HEK293 (cell line): ENCODE data around the gene GJC1.

Experiments
- AEBP2 ChIP-seq: fragments of 450-650 bp; formaldehyde crosslinking; IDR thresholded peaks from 2 replicates; pipeline ENCODE4 v1.5.1; 2016; ENCODE audit warnings: missing biosample characterization, missing genetic modification characterization, borderline replicate concordance
- CTCF ChIP-seq: fragments of 450-650 bp; formaldehyde crosslinking; IDR thresholded peaks from 2 replicates; pipeline ENCODE4 v1.5.1; 2016; ENCODE audit warnings: missing biosample characterization, missing genetic modification characterization
- GLIS1 ChIP-seq: fragments of 450-650 bp; formaldehyde crosslinking; IDR thresholded peaks from 2 replicates; pipeline ENCODE4 v1.5.1; 2016; ENCODE audit warnings: missing biosample characterization, missing genetic modification characterization
- MEIS1 ChIP-seq: sonication (generic); formaldehyde crosslinking; IDR thresholded peaks from 2 replicates; pipeline ENCODE4 v1.8.1; 2022; ENCODE audit warnings: missing genetic modification reagents, mild to moderate bottlenecking, borderline replicate concordance
- RBAK ChIP-seq: fragments of 450-650 bp; formaldehyde crosslinking; IDR thresholded peaks from 2 replicates; pipeline ENCODE4 v1.5.1; 2016; ENCODE audit warnings: missing biosample characterization, missing genetic modification characterization
- TSHZ1 ChIP-seq: fragments of 450-650 bp; formaldehyde crosslinking; IDR thresholded peaks from 2 replicates; pipeline ENCODE4 v1.5.1; 2016; ENCODE audit warnings: missing biosample characterization, missing genetic modification characterization, borderline replicate concordance
- ZNF10 ChIP-seq: fragments of 450-650 bp; formaldehyde crosslinking; IDR thresholded peaks from 2 replicates; pipeline ENCODE4 v1.5.1; 2017; ENCODE audit warnings: missing biosample characterization, missing genetic modification characterization
- ZNF148 ChIP-seq: fragments of 450-650 bp; formaldehyde crosslinking; IDR thresholded peaks from 2 replicates; pipeline ENCODE4 v1.5.0; 2017; ENCODE audit warnings: missing biosample characterization, missing genetic modification characterization, borderline replicate concordance
- ZNF157 ChIP-seq: fragments of 450-650 bp; formaldehyde crosslinking; IDR thresholded peaks from 2 replicates; pipeline ENCODE4 v1.5.1; 2016; ENCODE audit warnings: missing biosample characterization, missing genetic modification characterization
- ZNF169 ChIP-seq: fragments of 450-650 bp; formaldehyde crosslinking; IDR thresholded peaks from 2 replicates; pipeline ENCODE4 v1.5.1; 2016; ENCODE audit warnings: missing biosample characterization, missing genetic modification characterization
- ZNF18 ChIP-seq: fragments of 450-650 bp; formaldehyde crosslinking; IDR thresholded peaks from 2 replicates; pipeline ENCODE4 v1.5.1; 2016; ENCODE audit warnings: missing biosample characterization, missing genetic modification characterization
- ZNF184 ChIP-seq: fragments of 450-650 bp; IDR thresholded peaks from 2 replicates; pipeline ENCODE4 v1.5.1; 2018; ENCODE audit warnings: missing biosample characterization, mild to moderate bottlenecking, missing genetic modification characterization
- ZNF202 ChIP-seq: fragments of 450-650 bp; formaldehyde crosslinking; IDR thresholded peaks from 2 replicates; pipeline ENCODE4 v1.5.1; 2016; ENCODE audit warnings: missing biosample characterization, missing genetic modification characterization, borderline replicate concordance
- ZNF426 ChIP-seq: fragments of 450-650 bp; formaldehyde crosslinking; IDR thresholded peaks from 2 replicates; pipeline ENCODE4 v1.5.1; 2017; ENCODE audit warnings: missing biosample characterization, missing genetic modification characterization, mild to moderate bottlenecking, inconsistent platforms, moderate library complexity
- ZNF473 ChIP-seq: fragments of 450-650 bp; formaldehyde crosslinking; IDR thresholded peaks from 2 replicates; pipeline ENCODE4 v1.5.1; 2017; ENCODE audit warnings: missing biosample characterization, missing genetic modification characterization
- ZNF514 ChIP-seq: fragments of 450-650 bp; formaldehyde crosslinking; IDR thresholded peaks from 2 replicates; pipeline ENCODE4 v1.5.1; 2016; ENCODE audit warnings: missing biosample characterization, missing genetic modification characterization
- ZNF521 ChIP-seq: fragments of 450-650 bp; formaldehyde crosslinking; IDR thresholded peaks from 2 replicates; pipeline ENCODE4 v1.5.1; 2017; ENCODE audit warnings: missing biosample characterization, mild to moderate bottlenecking, missing genetic modification characterization
- ZNF530 ChIP-seq: fragments of 450-650 bp; formaldehyde crosslinking; IDR thresholded peaks from 2 replicates; pipeline ENCODE4 v1.5.1; 2016; ENCODE audit warnings: low read depth, missing biosample characterization, missing genetic modification characterization
- ZNF585B ChIP-seq: fragments of 450-650 bp; formaldehyde crosslinking; IDR thresholded peaks from 2 replicates; pipeline ENCODE4 v1.5.1; 2016; ENCODE audit warnings: missing biosample characterization, missing genetic modification characterization
- ZNF624 ChIP-seq: fragments of 450-650 bp; formaldehyde crosslinking; IDR thresholded peaks from 2 replicates; pipeline ENCODE4 v1.5.1; 2017; ENCODE audit warnings: missing biosample characterization, missing genetic modification characterization
- ZNF626 ChIP-seq: fragments of 450-650 bp; sonication (Bioruptor Pico); formaldehyde crosslinking; IDR thresholded peaks from 2 replicates; pipeline ENCODE4 v1.5.1; 2018; ENCODE audit warnings: missing biosample characterization, missing genetic modification characterization, inconsistent platforms
- ZNF704 ChIP-seq: fragments of 450-650 bp; formaldehyde crosslinking; IDR thresholded peaks from 2 replicates; pipeline ENCODE4 v1.5.1; 2016; ENCODE audit warnings: missing biosample characterization, missing genetic modification characterization
- ZNF76 ChIP-seq: fragments of 450-650 bp; formaldehyde crosslinking; IDR thresholded peaks from 2 replicates; pipeline ENCODE4; 2016; ENCODE audit warnings: low read depth, missing biosample characterization, missing genetic modification characterization, borderline replicate concordance
- ZNF785 ChIP-seq: fragments of 450-650 bp; formaldehyde crosslinking; IDR thresholded peaks from 2 replicates; pipeline ENCODE4 v1.5.1; 2016; ENCODE audit warnings: missing biosample characterization, missing genetic modification characterization
- ZNF837 ChIP-seq: fragments of 450-650 bp; formaldehyde crosslinking; IDR thresholded peaks from 2 replicates; pipeline ENCODE4 v1.5.1; 2016; ENCODE audit warnings: missing biosample characterization, missing genetic modification characterization
- ZSCAN16 ChIP-seq: fragments of 450-650 bp; formaldehyde crosslinking; IDR thresholded peaks from 2 replicates; pipeline ENCODE4 v1.5.1; 2016; ENCODE audit warnings: missing biosample characterization, missing genetic modification characterization

The GJC1 gene

GRCh38 chr17:44830359-44831288, 537 bp upstream of the GJC1 start (continued):
- TF ChIP-seq ZNF18 (tag by site-specific recombination) = no peak
- TF ChIP-seq ZSCAN16 = no peak
- TF ChIP-seq ZNF202 (tag by site-specific recombination) = no peak
- TF ChIP-seq GLIS1 (tag by site-specific recombination) = peak; percentile 35; the same call in 1 of the 2 replicates
- 0 out of 2 replicates have a peak, but pooled peaks have one; percentile 45 for TF ChIP-seq TSHZ1 (tag by site-specific recombination)
- TF ChIP-seq MEIS1 (CRISPR knock-in tag) = no peak
- TF ChIP-seq ZNF585B (tag by site-specific recombination) = no peak
- TF ChIP-seq ZNF704 = no peak
- peak; percentile 27; the same call in 1 of the 2 replicates for TF ChIP-seq ZNF76
- TF ChIP-seq ZNF530 = no peak
- no peak for TF ChIP-seq ZNF473 (tag by site-specific recombination)
- TF ChIP-seq ZNF626 = no peak
- TF ChIP-seq AEBP2 (tag by site-specific recombination) = no peak
- TF ChIP-seq ZNF148 (tag by site-specific recombination) = no peak
- TF ChIP-seq ZNF10 (tag by site-specific recombination) = no peak
- TF ChIP-seq ZNF837 = no peak
- no peak for TF ChIP-seq ZNF624 (tag by site-specific recombination)
- no peak for TF ChIP-seq ZNF785 (tag by site-specific recombination)
- no peak for TF ChIP-seq ZNF521 (tag by site-specific recombination)
- TF ChIP-seq ZNF426 = no peak
- no peak for TF ChIP-seq ZNF184
- TF ChIP-seq RBAK (tag by site-specific recombination) = no peak
- no peak for TF ChIP-seq ZNF157 (tag by site-specific recombination)
- TF ChIP-seq ZNF169 = no peak
- no peak for TF ChIP-seq ZNF514 (tag by site-specific recombination)
- no peak for TF ChIP-seq CTCF (tag by site-specific recombination)
